Neutrophil (primary cell): ENCODE data around the gene ADAM11.

Experiments used
- H3K27ac ChIP-seq: fragments of 200-600 bp; sonication (generic); 2 replicates; pipeline ENCODE4 v1.5.1; 2016; ENCODE audit warnings: mild to moderate bottlenecking, moderate library complexity
- H3K27me3 ChIP-seq: fragments of 200-600 bp; sonication (generic); 2 replicates; pipeline ENCODE4 v1.6.0; 2016; ENCODE audit warnings: mild to moderate bottlenecking
- H3K36me3 ChIP-seq: fragments of 200-600 bp; sonication (generic); 2 replicates; pipeline ENCODE4 v1.5.1; 2017
- H3K4me1 ChIP-seq, 2 experiments: fragments of 200-600 bp in 1 of 2; sonication (generic) in 1 of 2; 1 replicate in 1 of 2; 2 replicates in 1 of 2; pipeline versions ENCODE4 v1.5.1 to v1.6.1; 2013 to 2016; ENCODE audit warnings: low read depth in 1 of 2, low read length in 1 of 2, mild to moderate bottlenecking in 1 of 2, moderate library complexity in 1 of 2; ENCODE audit not compliant: control insufficient read depth in 1 of 2, insufficient read depth in 1 of 2
- H3K4me3 ChIP-seq, 2 experiments: fragments of 200-600 bp in 1 of 2; sonication (generic) in 1 of 2; 1 replicate in 1 of 2; 2 replicates in 1 of 2; pipeline ENCODE4 v1.5.1; 2013 to 2016; ENCODE audit warnings: low read depth in 1 of 2, low read length in 1 of 2, mild to moderate bottlenecking in 1 of 2, moderate library complexity in 1 of 2
- H3K9me3 ChIP-seq: fragments of 200-600 bp; sonication (generic); 2 replicates; pipeline ENCODE4 v1.5.1; 2016
- CTCF ChIP-seq: fragments of 200-600 bp; sonication (generic); IDR thresholded peaks from 2 replicates; pipeline ENCODE4 v1.5.1; 2016; ENCODE audit warnings: antibody characterized with exemption

ADAM11 gene

GRCh38 chr17:44749076-44749979 lies 9.5 kb upstream of the ADAM11 start:
- Histone ChIP-seq H3K4me1 (peaks cover 0 to 8% of the 10 kb centered on the region in 2 experiments), H3K36me3 (peaks cover 48% of the 10 kb centered on the region), H3K4me3 (no peak overlapping the region), H3K9me3 (no peaks in the 10 kb centered on the region), H3K27ac (no peak overlapping the region), H3K27me3 (no peaks in the 10 kb centered on the region)
- TF ChIP-seq CTCF = no peak

DNA sequence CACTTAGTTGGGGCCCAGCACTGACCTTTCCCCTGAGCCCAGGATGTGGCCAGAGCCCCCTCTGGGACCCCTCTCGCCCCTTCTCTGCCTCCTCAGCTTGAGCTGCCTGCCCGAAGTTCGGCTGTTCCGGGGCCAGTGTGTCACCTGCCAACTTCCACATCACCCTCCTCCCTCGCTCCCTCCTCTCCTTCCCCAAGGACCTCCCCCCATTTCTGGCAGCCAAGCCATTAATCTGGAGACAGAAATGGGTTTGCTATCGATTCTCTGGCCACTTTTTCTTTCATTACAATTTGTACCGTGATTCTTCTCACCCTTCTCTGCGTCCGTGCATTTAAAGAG lies 8.8 kb upstream of the ADAM11 start:
- no peak for TF ChIP-seq CTCF
- Histone ChIP-seq H3K4me3 (no peak overlapping the region), H3K27ac (no peak overlapping the region), H3K9me3 (no peaks in the 10 kb centered on the region), H3K36me3 (peaks cover 48% of the 10 kb centered on the region), H3K27me3 (no peaks in the 10 kb centered on the region), H3K4me1 (peaks cover 0 to 8% of the 10 kb centered on the region in 2 experiments)

GRCh38 chr17:44751331-44751730 lies 7.5 kb upstream of the ADAM11 start:
- Histone ChIP-seq H3K4me3 (no peak overlapping the region), H3K9me3 (no peaks in the 10 kb centered on the region), H3K4me1 (peaks cover 0 to 8% of the 10 kb centered on the region in 2 experiments), H3K27me3 (peaks cover 8% of the 10 kb centered on the region), H3K36me3 (peaks cover 48% of the 10 kb centered on the region), H3K27ac (no peak overlapping the region)
- TF ChIP-seq CTCF = no peak

DNA sequence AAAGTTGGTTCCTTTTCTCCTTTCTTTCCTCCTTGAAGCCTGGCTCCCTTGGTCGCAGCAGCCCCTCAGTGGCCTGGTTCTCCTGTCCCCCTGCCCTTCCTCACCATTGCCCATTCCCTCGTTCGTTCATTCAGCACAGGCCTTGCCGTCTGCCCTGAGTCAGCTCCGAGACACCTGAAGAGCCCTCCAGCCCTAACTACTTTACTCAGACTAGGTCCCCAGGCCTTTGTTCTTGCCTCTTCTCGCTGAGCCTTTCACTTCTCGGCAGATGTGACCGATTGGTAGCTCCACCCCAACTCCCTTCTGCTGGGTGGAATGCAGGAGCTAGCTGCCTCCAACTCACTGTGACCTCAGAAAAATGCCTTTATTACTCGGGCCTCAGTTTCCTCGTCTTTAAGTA lies 7.0 kb upstream of the ADAM11 start:
- Histone ChIP-seq H3K9me3 (no peaks in the 10 kb centered on the region), H3K4me1 (peaks cover 0 to 8% of the 10 kb centered on the region in 2 experiments), H3K27ac (no peak overlapping the region), H3K4me3 (no peak overlapping the region), H3K36me3 (peaks cover 47% of the 10 kb centered on the region), H3K27me3 (peaks cover 11% of the 10 kb centered on the region)
- no peak for TF ChIP-seq CTCF

DNA sequence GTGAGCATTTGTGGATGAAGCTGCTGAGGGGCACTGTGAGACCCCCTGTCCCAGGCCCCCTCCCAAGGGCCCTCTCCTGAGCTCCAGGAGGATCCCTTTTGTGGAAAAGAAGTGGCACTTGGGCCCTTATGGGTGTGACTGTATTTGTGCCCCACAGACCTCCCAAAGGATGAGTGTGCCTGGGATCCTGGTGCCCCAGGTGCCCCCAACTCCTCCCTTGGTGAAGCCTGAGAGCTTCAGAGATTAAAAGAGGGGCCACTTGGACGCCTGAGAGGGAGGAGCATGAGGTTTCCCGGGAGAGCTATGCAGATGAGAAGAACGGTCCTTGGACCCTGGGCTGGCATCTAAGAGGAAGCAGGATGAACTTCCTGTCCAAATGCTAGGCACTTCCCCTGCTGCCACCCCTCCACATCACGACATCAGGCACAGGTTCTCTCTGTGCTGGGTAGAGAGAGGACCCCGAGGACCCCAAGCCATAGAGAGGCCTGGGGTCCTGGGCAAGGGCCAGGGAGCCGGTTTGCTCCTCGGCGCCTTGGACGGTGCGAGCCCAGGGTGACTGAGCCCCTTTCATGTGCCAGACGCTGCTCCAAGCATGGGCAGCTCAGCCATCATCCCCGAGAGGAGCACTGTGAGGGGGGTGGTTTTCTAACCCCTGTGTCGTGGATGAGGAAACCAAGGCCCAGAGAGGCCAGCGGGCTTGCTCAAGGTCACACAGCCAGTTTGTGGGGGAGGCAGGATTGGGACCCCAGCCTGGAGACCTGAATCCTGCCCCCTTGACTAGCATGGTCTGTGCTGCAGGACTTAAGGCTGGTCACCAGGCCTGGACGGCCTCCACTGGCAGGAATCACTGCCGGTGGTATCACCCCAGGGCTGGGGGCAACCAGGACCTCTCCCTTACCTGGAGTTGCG lies 5.6 kb upstream of the ADAM11 start:
- H3K27me3 ChIP-seq = peaks cover 25% of the 10 kb centered on the region
- no peak overlapping the region for H3K4me3 ChIP-seq
- TF ChIP-seq CTCF = no peak
- peaks cover 0 to 8% of the 10 kb centered on the region in 2 experiments for H3K4me1 ChIP-seq
- H3K9me3 ChIP-seq = no peaks in the 10 kb centered on the region
- no peak overlapping the region for H3K27ac ChIP-seq
- peaks cover 33% of the 10 kb centered on the region for H3K36me3 ChIP-seq
